Loucy (cell line): ENCODE measurements around the gene STIM1.
"Not testable (repeated sequence)": the region's sequence is repeated elsewhere in the genome, so short reads cannot be mapped to it uniquely, and the experiment has no call there.

Experiments used
- H2AFZ ChIP-seq: fragments of 200-600 bp; sonication (generic); 2 replicates; pipeline ENCODE4 v1.6.0; 2016; ENCODE audit warnings: antibody characterized with exemption, mild to moderate bottlenecking, low read length, moderate library complexity
- H3F3A ChIP-seq: fragments of 200-600 bp; 2 replicates; pipeline ENCODE4 v1.6.0; 2016; ENCODE audit warnings: antibody characterized with exemption, low read depth, mild to moderate bottlenecking
- H3K27me3 ChIP-seq: fragments of 200-600 bp; sonication (generic); 2 replicates; pipeline ENCODE4 v1.6.1; 2014; ENCODE audit warnings: low read length, mild to moderate bottlenecking; ENCODE audit not compliant: insufficient read depth, poor library complexity, severe bottlenecking
- H3K36me3 ChIP-seq: fragments of 200-600 bp; sonication (generic); 2 replicates; pipeline ENCODE4 v1.6.1; 2016; ENCODE audit warnings: low read length; ENCODE audit not compliant: insufficient read depth
- H3K4me1 ChIP-seq: fragments of 200-600 bp; sonication (generic); 2 replicates; pipeline ENCODE4 v1.5.1; 2014; ENCODE audit warnings: low read length, mild to moderate bottlenecking; ENCODE audit not compliant: insufficient read depth, poor library complexity, severe bottlenecking
- H3K4me2 ChIP-seq: fragments of 200-600 bp; sonication (generic); 2 replicates; pipeline ENCODE4 v1.6.0; 2014; ENCODE audit warnings: antibody characterized with exemption, low read length, low read depth, mild to moderate bottlenecking; ENCODE audit not compliant: poor library complexity, severe bottlenecking
- H3K4me3 ChIP-seq: fragments of 200-600 bp; sonication (generic); 2 replicates; pipeline ENCODE4 v1.5.1; 2014; ENCODE audit warnings: low read length, mild to moderate bottlenecking, mixed read lengths; ENCODE audit not compliant: poor library complexity, severe bottlenecking
- H3K79me2 ChIP-seq: fragments of 200-600 bp; sonication (generic); 2 replicates; pipeline ENCODE4 v1.6.1; 2014; ENCODE audit warnings: low read length; ENCODE audit not compliant: insufficient read depth
- H3K9ac ChIP-seq: fragments of 200-600 bp; sonication (generic); 2 replicates; pipeline ENCODE4 v1.6.0; 2014; ENCODE audit warnings: mild to moderate bottlenecking, low read depth, low read length, moderate library complexity; ENCODE audit not compliant: poor library complexity, severe bottlenecking
- H3K9me2 ChIP-seq: fragments of 200-600 bp; sonication (generic); replicated peaks from 2 replicates; pipeline ENCODE4 v1.6.1; 2016; ENCODE audit warnings: low read depth, low read length, mixed read lengths
- H3K9me3 ChIP-seq: fragments of 200-600 bp; sonication (generic); 2 replicates; pipeline ENCODE4 v1.6.1; 2014; ENCODE audit warnings: mild to moderate bottlenecking, antibody characterized with exemption, low read length, low read depth; ENCODE audit not compliant: insufficient read depth
- H4K20me1 ChIP-seq: fragments of 200-600 bp; sonication (generic); 2 replicates; pipeline ENCODE4 v1.6.0; 2014; ENCODE audit warnings: antibody characterized with exemption, low read length, mild to moderate bottlenecking; ENCODE audit not compliant: insufficient read depth, poor library complexity, severe bottlenecking
- CTCF ChIP-seq: fragments of 200-600 bp; sonication (generic); conservative IDR thresholded peaks from 2 replicates; pipeline ENCODE4 v1.5.1; 2014; ENCODE audit warnings: mild to moderate bottlenecking, antibody characterized with exemption, low read length
- EZH2phosphoT487 ChIP-seq: fragments of 200-600 bp; IDR thresholded peaks from 2 replicates; pipeline ENCODE4 v1.6.1; 2018; ENCODE audit warnings: antibody characterized with exemption, mild to moderate bottlenecking, moderate library complexity, borderline replicate concordance

Gene STIM1

DNA sequence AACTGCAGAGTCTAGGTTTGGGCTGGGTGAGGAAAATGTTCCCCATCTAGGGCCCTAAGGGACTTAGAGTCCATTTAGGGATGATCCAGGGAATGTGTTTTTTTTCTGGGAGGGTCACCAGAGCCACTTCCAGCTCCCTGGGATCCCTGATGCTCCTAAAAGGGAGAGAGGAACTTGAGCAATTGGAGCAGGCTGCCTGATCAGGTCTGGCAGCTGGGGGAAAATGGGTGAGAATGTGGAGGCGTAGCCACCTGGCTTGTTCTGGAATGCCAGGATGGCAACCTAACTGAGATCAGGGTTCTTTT is 45.9 kb upstream of the STIM1 start:
- Histone ChIP-seq H3K9me3 (no peaks in the 10 kb centered on the region), H3K4me2 (no peak overlapping the region), H3K9ac (no peak overlapping the region), H3K4me3 (no peak overlapping the region), H3F3A (no peaks in the 10 kb centered on the region), H3K9me2 (no peaks in the 10 kb centered on the region), H3K79me2 (no peaks in the 10 kb centered on the region), H3K27me3 (no peaks in the 10 kb centered on the region), H3K4me1 (peaks cover 8% of the 10 kb centered on the region), H4K20me1 (no peaks in the 10 kb centered on the region), H2AFZ (no peak overlapping the region), H3K36me3 (no peaks in the 10 kb centered on the region)
- TF ChIP-seq EZH2phosphoT487 (no peak), CTCF (no peak)

DNA sequence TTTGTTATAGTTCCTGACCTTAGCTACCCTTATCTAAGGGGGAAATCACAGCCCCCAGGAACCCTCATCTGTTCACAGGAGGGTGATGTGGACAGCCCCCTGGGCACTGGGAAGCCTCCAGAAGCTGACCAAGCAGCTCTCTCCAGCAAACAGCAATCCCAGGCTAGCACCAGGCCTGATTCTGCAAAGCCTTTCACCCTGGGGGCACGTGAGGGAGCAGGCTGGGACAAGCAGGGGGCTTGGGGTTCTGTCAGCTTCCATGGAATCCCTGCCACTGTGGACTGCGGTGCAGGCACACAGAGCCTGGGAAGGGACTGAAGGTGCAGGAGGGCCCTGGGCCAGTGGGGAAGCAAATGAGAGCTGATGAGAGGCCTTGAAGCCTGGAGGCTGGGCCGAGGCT is 45.0 kb upstream of the STIM1 start:
- H2AFZ ChIP-seq, result no peak overlapping the region
- TF ChIP-seq EZH2phosphoT487 (no peak), CTCF (no peak)
- no peaks in the 10 kb centered on the region for H3K9me3 ChIP-seq
- no peak overlapping the region for H3K9ac ChIP-seq
- no peaks in the 10 kb centered on the region for H3K9me2 ChIP-seq
- H3K27me3 ChIP-seq, result no peaks in the 10 kb centered on the region
- no peak overlapping the region for H3K4me2 ChIP-seq
- H3K36me3 ChIP-seq, result no peaks in the 10 kb centered on the region
- no peaks in the 10 kb centered on the region for H3K79me2 ChIP-seq
- no peak overlapping the region for H3K4me3 ChIP-seq
- H3K4me1 ChIP-seq, result peaks cover 8% of the 10 kb centered on the region
- no peaks in the 10 kb centered on the region for H4K20me1 ChIP-seq
- H3F3A ChIP-seq, result no peaks in the 10 kb centered on the region

DNA sequence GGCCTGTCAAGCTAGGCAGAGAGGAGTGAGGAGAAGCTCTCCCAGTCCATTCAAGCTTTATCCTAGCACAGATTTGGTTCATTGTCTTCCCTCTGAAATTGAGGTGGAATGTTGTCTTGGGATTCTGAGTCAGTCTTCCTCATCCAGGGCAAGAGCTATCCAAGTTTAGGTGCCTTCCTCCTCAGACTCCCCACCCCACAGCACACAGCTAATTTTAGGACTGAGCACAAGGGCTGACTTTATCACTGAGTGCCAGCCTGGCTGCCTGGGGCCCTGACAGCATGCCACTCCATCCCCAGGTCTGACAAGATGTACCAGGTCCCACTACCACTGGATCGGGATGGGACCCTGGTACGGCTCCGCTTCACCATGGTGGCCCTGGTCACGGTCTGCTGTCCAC is 44.5 kb upstream of the STIM1 start:
- no peaks in the 10 kb centered on the region for H3K36me3 ChIP-seq
- H2AFZ ChIP-seq, result no peak overlapping the region
- no peak for TF ChIP-seq EZH2phosphoT487
- no peak for TF ChIP-seq CTCF
- no peak overlapping the region for H3K9ac ChIP-seq
- no peaks in the 10 kb centered on the region for H3K27me3 ChIP-seq
- no peaks in the 10 kb centered on the region for H3F3A ChIP-seq
- no peaks in the 10 kb centered on the region for H3K9me2 ChIP-seq
- H4K20me1 ChIP-seq, result no peaks in the 10 kb centered on the region
- H3K4me1 ChIP-seq, result peaks cover 8% of the 10 kb centered on the region
- no peaks in the 10 kb centered on the region for H3K9me3 ChIP-seq
- no peaks in the 10 kb centered on the region for H3K79me2 ChIP-seq
- H3K4me2 ChIP-seq, result no peak overlapping the region
- H3K4me3 ChIP-seq, result no peak overlapping the region

DNA sequence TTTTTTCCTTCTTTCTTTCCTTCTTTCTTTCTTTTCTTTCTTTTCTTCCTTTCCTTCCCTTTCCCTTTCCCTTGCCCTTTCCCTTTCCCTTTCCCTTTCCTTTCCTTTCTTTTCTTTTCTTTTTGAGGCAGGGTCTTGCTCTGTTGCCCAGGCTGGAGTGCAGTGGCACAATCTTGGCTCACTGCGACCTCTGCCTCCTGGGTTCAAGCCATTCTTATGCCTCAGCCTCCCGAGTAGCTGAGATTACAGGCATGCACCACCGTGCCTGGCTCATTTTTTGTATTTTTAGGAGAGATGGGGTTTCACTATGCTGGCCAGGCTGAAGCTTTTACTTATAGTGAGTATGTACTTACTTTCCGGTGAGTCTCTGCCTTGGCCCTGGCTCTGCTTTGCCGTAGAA is 40.6 kb upstream of the STIM1 start:
- H3K4me1 ChIP-seq, H3K9me3 ChIP-seq, H3K9me2 ChIP-seq, H3K4me2 ChIP-seq, H2AFZ ChIP-seq, H3K36me3 ChIP-seq, H3K27me3 ChIP-seq, H4K20me1 ChIP-seq, H3K4me3 ChIP-seq, H3K79me2 ChIP-seq, H3F3A ChIP-seq, H3K9ac ChIP-seq: not testable (repeated sequence)
